SK-MEL-5 (cell line): ENCODE data around the gene TMEM91. TPM values are rescaled to one million over a fixed set of nuclear protein-coding genes. Genes with fewer than 3 reads are reported as not detected.
A peak's percentile ranks its signal among the peaks of the same experiment; 100 is the strongest.
"Not testable (repeated sequence)": the region's sequence is repeated elsewhere in the genome, so short reads cannot be mapped to it uniquely, and the experiment has no call there.

Experiments
- DNase-seq: peaks from one replicate; pipeline ENCODE4 v3.0.0-alpha.2; 2016; ENCODE audit warnings: low read depth, low spot score
- in situ Hi-C: cut with HindIII; loops from 2 replicates; pipeline ENCODE4 v1.10.0; 2016; ENCODE audit warnings: low sequenced_read_pairs, high pct_unique_total_duplicates, low pct_unique_long_range_greater_than_20kb
- total RNA-seq: library from RNA; depleted of rRNA; stranded (reverse); fragments of >200 nt; shearing (Covaris generic); gene quantifications from 2 replicates; pipeline ENCODE4 v1.2.3, GENCODE V29; 2014

Gene TMEM91
- total RNA-seq, 1 experiment from 2014 or later, result 0.26 TPM

GRCh38 chr19:41399091-41399490 is 22.8 kb downstream of the TMEM91 start:
- in situ Hi-C loops, result no loop called here
- DNase-seq, result no peak

GRCh38 chr19:41399525-41399924 is 23.2 kb downstream of the TMEM91 start:
- in situ Hi-C loops, result no loop called here
- no peak for DNase-seq

- DNase-seq, result no peak
- in situ Hi-C loops, result no loop called here
Observed at GRCh38 chr19:41401483-41401882, 25.1 kb downstream of the TMEM91 start.

GRCh38 chr19:41402010-41402409 is 25.7 kb downstream of the TMEM91 start:
- in situ Hi-C loops, result no loop called here

GRCh38 chr19:41403181-41403970 is 27.0 kb downstream of the TMEM91 start:
- in situ Hi-C loops, result no loop called here
- DNase-seq, result no peak

More at GRCh38 chr19:41402010-41402409, 25.7 kb downstream of the TMEM91 start:
- no peak for DNase-seq

- in situ Hi-C loops, result no loop called here
- no peak for DNase-seq
Observed at GRCh38 chr19:41405776-41406175, 29.4 kb downstream of the TMEM91 start.

- DNase-seq, result no peak
- in situ Hi-C loops, result no loop called here
Observed at GRCh38 chr19:41407271-41407670, 30.9 kb downstream of the TMEM91 start.

GRCh38 chr19:41408256-41408655 is 31.9 kb downstream of the TMEM91 start:
- DNase-seq, result peak; percentile 22
- in situ Hi-C loops, result no loop called here

GRCh38 chr19:41408846-41409245 is 32.5 kb downstream of the TMEM91 start:
- DNase-seq, in situ Hi-C loops: not testable (repeated sequence)

GRCh38 chr19:41409288-41409687 is 33.0 kb downstream of the TMEM91 start:
- DNase-seq, result peak; percentile 35
- in situ Hi-C loops, result no loop called here

- in situ Hi-C loops, result no loop called here
- DNase-seq, result no peak
Observed at GRCh38 chr19:41410336-41411054, 34.2 kb downstream of the TMEM91 start.

- in situ Hi-C loops, result no loop called here
- DNase-seq, result no peak
Observed at GRCh38 chr19:41411100-41411967, 35.0 kb downstream of the TMEM91 start.

GRCh38 chr19:41411968-41412265 is 35.6 kb downstream of the TMEM91 start:
- in situ Hi-C loops, result no loop called here
- no peak for DNase-seq

GRCh38 chr19:41412953-41413352 is 36.6 kb downstream of the TMEM91 start:
- in situ Hi-C loops, result no loop called here
- DNase-seq, result no peak

- no peak for DNase-seq
Observed at GRCh38 chr19:41413947-41414346, 37.6 kb downstream of the TMEM91 start.

GRCh38 chr19:41414461-41414860 is 38.1 kb downstream of the TMEM91 start:
- DNase-seq, result no peak
- in situ Hi-C loops, result no loop called here

More at GRCh38 chr19:41413947-41414346, 37.6 kb downstream of the TMEM91 start:
- in situ Hi-C loops, result no loop called here

- no peak for DNase-seq
- in situ Hi-C loops, result no loop called here
Observed at GRCh38 chr19:41415154-41415571, 38.8 kb downstream of the TMEM91 start.

GRCh38 chr19:41416194-41416674 is 39.9 kb downstream of the TMEM91 start:
- in situ Hi-C loops, result no loop called here
- DNase-seq, result no peak
